WTC11 (cell line): Measurements from ENCODE around the gene LRRC37A3. TPM values are rescaled to one million over a fixed set of nuclear protein-coding genes. Genes with fewer than 3 reads are reported as not detected.
"Not testable (repeated sequence)": the region's sequence is repeated elsewhere in the genome, so short reads cannot be mapped to it uniquely, and the experiment has no call there.

Experiments used
- ATAC-seq: fragments of 200-7000 bp; cut with Tn5 transposase; 2 replicates; pipeline ENCODE4 v1.10.0; 2021; ENCODE audit warnings: mild to moderate bottlenecking, moderate library complexity
- CTCF ChIA-PET: fragments of 300-600 bp; sonication (Branson Sonifier 250); formaldehyde crosslinking; loops from one replicate; lab custom pipeline; 2021; ENCODE audit warnings: antibody characterized with exemption; lab: Charles Lee
- POLR2A ChIA-PET: fragments of 350-600 bp; sonication (Branson Sonifier 250); formaldehyde crosslinking; loops from one replicate; lab custom pipeline; 2021; ENCODE audit warnings: antibody characterized with exemption; lab: Charles Lee
- DNase-seq: peaks from one replicate; pipeline ENCODE4 v3.0.0; 2021; ENCODE audit warnings: low spot score
- H3K27ac Mint-ChIP-seq: 2 replicates; pipeline ENCODE4 v1.8.0; 2021; ENCODE audit warnings: mixed read lengths
- H3K27me3 Mint-ChIP-seq: 2 replicates; pipeline ENCODE4 v1.8.0; 2021; ENCODE audit warnings: low read depth, mild to moderate bottlenecking, moderate library complexity, mixed read lengths
- H3K36me3 Mint-ChIP-seq: 2 replicates; pipeline ENCODE4 v1.8.0; 2021; ENCODE audit warnings: mixed read lengths
- H3K4me1 Mint-ChIP-seq: 2 replicates; pipeline ENCODE4 v1.8.0; 2022; ENCODE audit warnings: mixed read lengths
- H3K4me3 Mint-ChIP-seq: 2 replicates; pipeline ENCODE4 v1.8.0; 2021; ENCODE audit warnings: mild to moderate bottlenecking, moderate library complexity, mixed read lengths
- H3K9me3 Mint-ChIP-seq: 2 replicates; pipeline ENCODE4 v1.8.0; 2021; ENCODE audit warnings: mixed read lengths
- CREB1 ChIP-seq: sonication (generic); formaldehyde crosslinking; IDR thresholded peaks from 2 replicates; pipeline ENCODE4 v1.8.0; 2023; ENCODE audit warnings: mild to moderate bottlenecking, missing genetic modification reagents
- FOXK1 ChIP-seq: sonication (generic); formaldehyde crosslinking; IDR thresholded peaks from 2 replicates; pipeline ENCODE4 v1.8.0; 2022; ENCODE audit warnings: mild to moderate bottlenecking, moderate library complexity, missing genetic modification reagents
- GABPB1 ChIP-seq: sonication (generic); formaldehyde crosslinking; IDR thresholded peaks from 2 replicates; pipeline ENCODE4 v1.8.1; 2023; ENCODE audit warnings: mild to moderate bottlenecking, missing genetic modification reagents
- SMAD4 ChIP-seq: sonication (generic); formaldehyde crosslinking; IDR thresholded peaks from 2 replicates; pipeline ENCODE4 v1.8.0; 2022; ENCODE audit warnings: mild to moderate bottlenecking, missing genetic modification reagents
- total RNA-seq: library from RNA; stranded (reverse); gene quantifications from 3 replicates; pipeline ENCODE4 v1.2.3, GENCODE V29; 2021
- TF ChIP-seq, protein P1 (sequence below): sonication (generic); formaldehyde crosslinking; IDR thresholded peaks from 2 replicates; pipeline ENCODE4 v1.8.0; 2023; ENCODE audit warnings: mild to moderate bottlenecking, missing genetic modification reagents
- TF ChIP-seq, protein P2 (sequence below): fragments of 250-450 bp; sonication (Bioruptor Pico); IDR thresholded peaks from 2 replicates; pipeline ENCODE4 v2.1.2; 2022; ENCODE audit warnings: mild to moderate bottlenecking, moderate library complexity

LRRC37A3 gene
- total RNA-seq, 1 experiment from 2014 or later = 4.4 TPM

DNA sequence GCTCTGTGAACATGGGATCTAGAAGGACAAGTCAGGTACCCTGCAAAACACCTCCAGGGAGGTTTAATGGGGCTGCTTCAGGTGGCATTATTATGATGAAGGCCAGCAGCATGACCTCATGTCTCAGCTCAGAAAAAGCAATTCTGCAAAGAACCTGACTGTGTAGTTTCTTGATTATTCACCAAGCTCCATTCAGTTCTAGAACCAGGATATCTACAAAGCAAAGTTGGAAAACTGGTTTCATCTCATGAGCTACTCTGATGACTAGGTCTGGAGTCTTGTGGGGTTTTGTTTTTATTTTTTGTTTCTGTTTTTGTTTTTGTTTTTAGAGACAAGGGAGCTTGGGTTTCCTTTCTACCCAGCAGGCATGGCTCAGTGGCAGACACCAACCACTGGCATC is 19.0 kb upstream of the LRRC37A3 start:
- ATAC-seq = no peak
- H3K4me1 Mint-ChIP-seq = peaks cover 2% of the 10 kb centered on the region; the same call in 1 of the 2 replicates
- H3K27me3 Mint-ChIP-seq = no peaks in the 10 kb centered on the region
- no peaks in the 10 kb centered on the region for H3K9me3 Mint-ChIP-seq
- ChIA-PET POLR2A (no interaction called here), CTCF (interaction anchor here (0.6 to 2.1 kb wide), 9 partner anchors 10 to 199 kb away, joined by 3 to 20 read pairs (median 4); partner anchors contain the start of gene LRRC37A3)
- H3K27ac Mint-ChIP-seq = no peak overlapping the region
- no peak overlapping the region for H3K4me3 Mint-ChIP-seq
- TF ChIP-seq GABPB1 (CRISPR knock-in tag) = no peak
- DNase-seq = no peak
- H3K36me3 Mint-ChIP-seq = no peaks in the 10 kb centered on the region

DNA sequence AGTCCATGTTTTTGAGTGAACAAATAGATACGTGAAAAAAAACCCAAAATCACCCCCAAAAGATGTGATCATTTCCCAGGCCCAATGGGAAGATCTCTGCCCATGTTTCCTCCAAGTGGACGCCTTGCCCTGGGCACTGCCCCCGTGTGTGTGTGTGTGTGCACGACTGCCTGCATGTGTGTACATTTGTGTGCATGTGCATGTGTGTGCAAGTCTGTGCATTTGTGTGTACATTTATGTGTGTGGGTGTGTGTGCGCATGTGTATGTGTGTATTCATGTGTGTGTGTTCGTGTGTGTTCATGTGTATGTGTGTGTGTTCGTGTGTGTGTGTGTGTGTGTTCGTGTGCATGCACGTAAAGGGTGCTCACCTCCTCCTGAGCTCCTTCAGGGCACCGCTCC is 16.8 kb upstream of the LRRC37A3 start:
- Mint-ChIP-seq H3K27me3 (no peaks in the 10 kb centered on the region), H3K36me3 (no peaks in the 10 kb centered on the region), H3K4me3 (no peak overlapping the region), H3K4me1 (peaks cover 2% of the 10 kb centered on the region; the same call in 1 of the 2 replicates), H3K27ac (no peak overlapping the region), H3K9me3 (no peaks in the 10 kb centered on the region)
- ATAC-seq (no peak), DNase-seq (no peak)
- ChIA-PET POLR2A (no interaction called here), CTCF (no interaction called here)
- TF ChIP-seq, protein P1, sequence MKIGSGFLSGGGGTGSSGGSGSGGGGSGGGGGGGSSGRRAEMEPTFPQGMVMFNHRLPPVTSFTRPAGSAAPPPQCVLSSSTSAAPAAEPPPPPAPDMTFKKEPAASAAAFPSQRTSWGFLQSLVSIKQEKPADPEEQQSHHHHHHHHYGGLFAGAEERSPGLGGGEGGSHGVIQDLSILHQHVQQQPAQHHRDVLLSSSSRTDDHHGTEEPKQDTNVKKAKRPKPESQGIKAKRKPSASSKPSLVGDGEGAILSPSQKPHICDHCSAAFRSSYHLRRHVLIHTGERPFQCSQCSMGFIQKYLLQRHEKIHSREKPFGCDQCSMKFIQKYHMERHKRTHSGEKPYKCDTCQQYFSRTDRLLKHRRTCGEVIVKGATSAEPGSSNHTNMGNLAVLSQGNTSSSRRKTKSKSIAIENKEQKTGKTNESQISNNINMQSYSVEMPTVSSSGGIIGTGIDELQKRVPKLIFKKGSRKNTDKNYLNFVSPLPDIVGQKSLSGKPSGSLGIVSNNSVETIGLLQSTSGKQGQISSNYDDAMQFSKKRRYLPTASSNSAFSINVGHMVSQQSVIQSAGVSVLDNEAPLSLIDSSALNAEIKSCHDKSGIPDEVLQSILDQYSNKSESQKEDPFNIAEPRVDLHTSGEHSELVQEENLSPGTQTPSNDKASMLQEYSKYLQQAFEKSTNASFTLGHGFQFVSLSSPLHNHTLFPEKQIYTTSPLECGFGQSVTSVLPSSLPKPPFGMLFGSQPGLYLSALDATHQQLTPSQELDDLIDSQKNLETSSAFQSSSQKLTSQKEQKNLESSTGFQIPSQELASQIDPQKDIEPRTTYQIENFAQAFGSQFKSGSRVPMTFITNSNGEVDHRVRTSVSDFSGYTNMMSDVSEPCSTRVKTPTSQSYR (CRISPR knock-in tag) = no peak
- TF ChIP-seq CREB1 (CRISPR knock-in tag) = no peak
- TF ChIP-seq, protein P2, sequence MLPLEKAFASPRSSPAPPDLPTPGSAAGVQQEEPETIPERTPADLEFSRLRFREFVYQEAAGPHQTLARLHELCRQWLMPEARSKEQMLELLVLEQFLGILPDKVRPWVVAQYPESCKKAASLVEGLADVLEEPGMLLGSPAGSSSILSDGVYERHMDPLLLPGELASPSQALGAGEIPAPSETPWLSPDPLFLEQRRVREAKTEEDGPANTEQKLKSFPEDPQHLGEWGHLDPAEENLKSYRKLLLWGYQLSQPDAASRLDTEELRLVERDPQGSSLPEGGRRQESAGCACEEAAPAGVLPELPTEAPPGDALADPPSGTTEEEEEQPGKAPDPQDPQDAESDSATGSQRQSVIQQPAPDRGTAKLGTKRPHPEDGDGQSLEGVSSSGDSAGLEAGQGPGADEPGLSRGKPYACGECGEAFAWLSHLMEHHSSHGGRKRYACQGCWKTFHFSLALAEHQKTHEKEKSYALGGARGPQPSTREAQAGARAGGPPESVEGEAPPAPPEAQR (CRISPR knock-in tag) = no peak
- TF ChIP-seq FOXK1 = no peak
- TF ChIP-seq SMAD4 = no peak

DNA sequence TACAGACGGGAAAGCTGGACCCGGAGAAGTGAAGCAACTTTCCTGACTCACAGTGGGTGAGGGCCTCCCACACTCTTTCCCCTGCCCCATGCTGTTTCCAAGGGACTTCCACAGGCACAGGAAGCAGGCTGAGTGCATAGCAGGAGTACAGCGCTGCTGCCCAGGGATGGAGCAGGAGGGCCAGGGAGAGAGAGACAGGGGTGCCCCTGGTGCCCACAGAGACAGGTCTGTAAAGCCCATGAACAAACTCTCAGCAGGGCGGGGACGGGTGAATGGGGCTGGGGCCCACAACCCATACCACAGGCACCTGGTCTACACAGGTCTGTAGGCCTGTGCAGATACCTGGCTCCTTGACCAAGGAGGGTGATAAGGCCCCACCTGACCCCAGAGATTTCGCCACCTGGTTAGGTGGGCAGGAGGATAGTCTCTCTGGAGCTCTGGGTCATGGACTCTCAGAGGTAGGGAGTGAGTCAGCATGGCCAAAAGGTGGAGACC is 15.1 kb upstream of the LRRC37A3 start:
- POLR2A ChIA-PET, H3K27ac Mint-ChIP-seq, H3K27me3 Mint-ChIP-seq, H3K4me1 Mint-ChIP-seq, H3K36me3 Mint-ChIP-seq, CTCF ChIA-PET, H3K4me3 Mint-ChIP-seq, DNase-seq, H3K9me3 Mint-ChIP-seq, ATAC-seq: not testable (repeated sequence)

DNA sequence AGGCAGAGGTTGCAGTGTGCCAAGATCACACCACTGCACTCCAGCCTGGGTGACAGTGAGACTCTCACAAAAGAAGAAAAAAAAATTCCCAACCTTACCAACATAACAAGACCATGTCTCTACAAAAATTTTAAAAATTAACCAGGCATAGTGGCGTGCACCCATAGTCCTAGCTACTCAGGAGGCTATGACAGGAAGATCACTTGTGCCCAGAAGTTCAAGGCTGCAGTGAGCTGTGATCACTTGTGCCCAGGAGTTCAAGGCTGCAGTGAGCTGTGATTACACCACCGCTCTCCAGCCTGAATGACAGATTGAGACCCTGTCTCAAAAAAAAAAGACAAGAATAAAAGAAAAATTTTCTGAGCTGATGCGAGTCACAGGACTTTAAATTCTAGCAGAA is 13.6 kb upstream of the LRRC37A3 start:
- POLR2A ChIA-PET, H3K4me1 Mint-ChIP-seq, H3K27me3 Mint-ChIP-seq, H3K27ac Mint-ChIP-seq, H3K9me3 Mint-ChIP-seq, H3K36me3 Mint-ChIP-seq, H3K4me3 Mint-ChIP-seq, DNase-seq, ATAC-seq, CTCF ChIA-PET: not testable (repeated sequence)

DNA sequence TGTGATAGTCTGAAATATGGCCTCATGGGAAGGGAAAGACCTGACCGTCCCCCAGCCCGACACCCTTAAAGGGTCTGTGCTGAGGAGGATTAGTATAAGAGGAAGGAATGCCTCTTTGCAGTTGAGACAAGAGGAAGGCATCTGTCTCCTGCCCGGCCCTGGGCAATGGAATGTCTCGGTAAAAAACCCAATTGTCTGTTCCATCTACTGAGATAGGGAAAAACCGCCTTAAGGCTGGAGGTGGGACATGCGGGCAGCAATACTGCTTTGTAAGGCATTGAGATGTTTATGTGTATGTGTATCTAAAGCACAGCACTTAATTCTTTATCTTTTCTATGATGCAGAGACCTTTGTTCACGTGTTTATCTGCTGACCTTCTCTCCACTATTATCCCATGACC is 11.1 kb upstream of the LRRC37A3 start:
- H3K27me3 Mint-ChIP-seq, H3K27ac Mint-ChIP-seq, H3K9me3 Mint-ChIP-seq, CTCF ChIA-PET, DNase-seq, ATAC-seq, H3K4me1 Mint-ChIP-seq, H3K36me3 Mint-ChIP-seq, H3K4me3 Mint-ChIP-seq, POLR2A ChIA-PET: not testable (repeated sequence)

DNA sequence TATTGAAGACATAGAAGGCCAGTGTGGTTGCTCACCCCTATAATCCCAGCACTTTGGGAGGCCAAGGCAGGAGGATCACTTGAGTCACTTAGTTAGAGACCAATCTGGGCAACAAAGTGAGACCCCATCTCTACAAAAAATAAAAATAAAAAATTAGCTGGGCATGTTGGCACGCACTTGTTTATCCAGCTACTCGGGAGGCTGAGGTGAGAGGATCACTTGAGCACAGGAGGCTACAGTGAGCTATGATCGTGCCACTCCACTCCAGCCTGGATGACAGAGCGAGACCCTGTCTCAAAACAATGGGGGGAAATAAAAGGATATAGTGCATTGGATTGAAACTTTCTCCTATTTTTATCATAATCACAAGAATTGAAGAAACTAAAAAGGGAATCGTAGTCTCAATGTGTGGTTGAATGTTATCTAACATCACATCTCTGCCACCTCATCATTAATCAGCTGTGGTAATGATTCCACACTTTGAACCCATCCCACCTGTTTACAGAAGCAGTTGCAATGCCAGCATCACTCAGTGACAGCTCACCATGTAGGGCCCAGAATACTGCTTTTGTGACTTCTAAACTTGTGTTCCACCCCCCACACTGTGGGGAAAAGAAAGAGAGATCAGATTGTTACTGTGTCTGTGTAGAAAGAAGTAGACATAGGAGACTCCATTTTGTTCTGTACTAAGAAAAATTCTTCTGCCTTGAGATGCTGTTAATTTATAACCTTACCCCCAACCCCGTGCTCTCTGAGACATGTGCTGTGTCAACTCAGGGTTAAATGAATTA is 10.3 kb upstream of the LRRC37A3 start:
- H3K4me3 Mint-ChIP-seq, H3K27me3 Mint-ChIP-seq, H3K36me3 Mint-ChIP-seq, H3K9me3 Mint-ChIP-seq, H3K4me1 Mint-ChIP-seq, DNase-seq, ATAC-seq, H3K27ac Mint-ChIP-seq, POLR2A ChIA-PET: not testable (repeated sequence)
- CTCF ChIA-PET = interaction anchor here (1.6 kb wide), 1 partner anchor 9 kb away, joined by 3 read pairs; no protein-coding TSS in a partner anchor

DNA sequence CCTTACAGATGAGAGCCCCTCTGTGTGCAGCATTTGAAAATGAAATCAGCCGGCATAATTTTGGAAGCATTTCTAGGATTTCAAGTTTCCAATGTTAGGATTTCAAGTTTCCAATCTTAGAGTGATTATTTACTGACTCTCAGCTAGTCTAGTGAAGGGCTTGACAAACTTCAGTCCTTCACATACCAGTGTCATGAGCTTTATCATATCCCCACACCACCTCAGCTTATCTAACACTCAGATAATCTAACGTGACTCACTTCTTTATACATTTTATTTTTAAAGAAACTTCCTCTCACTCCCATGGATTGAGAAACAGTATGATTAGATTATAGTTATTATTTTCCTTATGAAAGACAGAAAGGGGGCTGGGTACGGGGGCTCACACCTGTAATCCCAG is 9.4 kb upstream of the LRRC37A3 start:
- H3K27me3 Mint-ChIP-seq, POLR2A ChIA-PET, H3K4me1 Mint-ChIP-seq, H3K36me3 Mint-ChIP-seq, H3K9me3 Mint-ChIP-seq, H3K27ac Mint-ChIP-seq, DNase-seq, H3K4me3 Mint-ChIP-seq, ATAC-seq: not testable (repeated sequence)
- CTCF ChIA-PET = interaction anchor here (1.6 kb wide), 1 partner anchor 10 kb away, joined by 3 read pairs; no protein-coding TSS in a partner anchor
